DOHH2 (cell line): Measurements from ENCODE around the gene PLXND1.

Experiments
- H3F3A ChIP-seq: fragments of 200-600 bp; sonication (generic), shearing (Covaris generic); 2 replicates; pipeline ENCODE4 v1.6.0; 2016; ENCODE audit warnings: antibody characterized with exemption, mild to moderate bottlenecking; ENCODE audit not compliant: control insufficient read depth, insufficient read depth
- H3K27ac ChIP-seq: fragments of 200-600 bp; sonication (generic); 2 replicates; pipeline ENCODE4 v1.5.1; 2014; ENCODE audit warnings: low read depth, mild to moderate bottlenecking, low read length, moderate library complexity
- H3K27me3 ChIP-seq: fragments of 200-600 bp; sonication (generic); 2 replicates; pipeline ENCODE4 v1.6.1; 2014; ENCODE audit warnings: mild to moderate bottlenecking, low read length, mixed read lengths; ENCODE audit not compliant: control insufficient read depth
- H3K36me3 ChIP-seq: fragments of 200-600 bp; sonication (generic); 2 replicates; pipeline ENCODE4 v1.6.1; 2014; ENCODE audit warnings: mild to moderate bottlenecking, low read length, moderate library complexity, mixed read lengths; ENCODE audit not compliant: control insufficient read depth
- H3K4me1 ChIP-seq: fragments of 200-600 bp; sonication (generic); 2 replicates; pipeline ENCODE4 v1.6.1; 2014; ENCODE audit warnings: mild to moderate bottlenecking, low read length, mixed read lengths; ENCODE audit not compliant: control insufficient read depth
- H3K4me2 ChIP-seq: fragments of 200-600 bp; sonication (generic); 2 replicates; pipeline ENCODE4 v1.6.0; 2014; ENCODE audit warnings: mild to moderate bottlenecking, low read length, moderate library complexity
- H3K4me3 ChIP-seq: fragments of 200-600 bp; sonication (generic); 2 replicates; pipeline ENCODE4 v1.5.1; 2014; ENCODE audit warnings: mild to moderate bottlenecking, low read length, mixed read lengths
- H3K79me2 ChIP-seq: fragments of 200-600 bp; sonication (generic); 2 replicates; pipeline ENCODE4 v1.6.1; 2014; ENCODE audit warnings: mild to moderate bottlenecking, low read length, mixed read lengths; ENCODE audit not compliant: control insufficient read depth
- H3K9me2 ChIP-seq: fragments of 200-600 bp; sonication (generic); replicated peaks from 2 replicates; pipeline ENCODE4 v1.6.1; 2014; ENCODE audit warnings: mild to moderate bottlenecking, low read length, mixed read lengths; ENCODE audit not compliant: control insufficient read depth
- H3K9me3 ChIP-seq: fragments of 200-600 bp; sonication (generic); 2 replicates; pipeline ENCODE4 v1.6.1; 2014; ENCODE audit warnings: antibody characterized with exemption, low read length, mixed read lengths; ENCODE audit not compliant: control insufficient read depth, insufficient read depth
- H4K20me1 ChIP-seq: fragments of 200-600 bp; sonication (generic); 2 replicates; pipeline ENCODE4 v1.6.0; 2014; ENCODE audit warnings: low read depth, mild to moderate bottlenecking, antibody characterized with exemption, low read length, moderate library complexity; ENCODE audit not compliant: control insufficient read depth, insufficient read depth
- CTCF ChIP-seq: fragments of 200-600 bp; sonication (generic); IDR thresholded peaks from one replicate; pipeline ENCODE4 v1.5.1; 2014; ENCODE audit warnings: antibody characterized with exemption, mild to moderate bottlenecking, low read depth, low read length; ENCODE audit not compliant: poor library complexity, severe bottlenecking
- EZH2phosphoT487 ChIP-seq: fragments of 200-600 bp; sonication (generic); IDR thresholded peaks from 2 replicates; pipeline ENCODE4 v1.6.1; 2017; ENCODE audit warnings: borderline replicate concordance, mild to moderate bottlenecking, antibody characterized with exemption, low read length, moderate library complexity, mixed read lengths

Gene PLXND1

GRCh38 chr3:129567176-129567705, 39.2 kb downstream of the PLXND1 start:
- H3K4me1 ChIP-seq: no peaks in the 10 kb centered on the region
- TF ChIP-seq EZH2phosphoT487: no peak
- H3F3A ChIP-seq: no peaks in the 10 kb centered on the region
- H3K27me3 ChIP-seq: no peaks in the 10 kb centered on the region
- no peaks in the 10 kb centered on the region for H3K9me3 ChIP-seq
- no peaks in the 10 kb centered on the region for H3K9me2 ChIP-seq
- H3K4me2 ChIP-seq: no peak overlapping the region
- H3K4me3 ChIP-seq: no peak overlapping the region
- no peak overlapping the region for H3K27ac ChIP-seq
- H4K20me1 ChIP-seq: no peaks in the 10 kb centered on the region
- H3K79me2 ChIP-seq: no peaks in the 10 kb centered on the region
- no peaks in the 10 kb centered on the region for H3K36me3 ChIP-seq

DNA sequence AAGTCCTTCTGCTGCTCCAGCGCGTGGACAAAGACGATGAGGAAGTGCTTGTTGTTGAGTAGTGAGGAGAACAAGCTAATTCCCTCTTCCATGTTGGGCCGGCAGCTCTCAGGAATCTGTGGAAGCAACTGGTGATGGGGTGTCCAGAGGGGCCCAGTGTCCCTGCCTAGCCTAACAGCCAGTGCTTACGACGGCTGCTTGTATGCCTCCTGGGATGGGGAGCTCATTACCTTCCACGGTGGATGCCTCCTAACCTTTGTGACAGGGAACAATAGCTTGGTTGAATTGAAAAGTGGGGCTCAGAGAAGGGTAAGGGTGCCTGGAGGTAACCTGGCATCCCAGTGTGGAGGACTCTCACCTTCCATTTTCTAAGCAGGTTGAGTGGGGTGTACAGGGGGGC, 40.6 kb downstream of the PLXND1 start:
- H3K4me1 ChIP-seq: no peaks in the 10 kb centered on the region
- H3K4me3 ChIP-seq: no peak overlapping the region
- no peaks in the 10 kb centered on the region for H4K20me1 ChIP-seq
- TF ChIP-seq CTCF (no peak), EZH2phosphoT487 (no peak)
- no peaks in the 10 kb centered on the region for H3K79me2 ChIP-seq
- no peaks in the 10 kb centered on the region for H3K27me3 ChIP-seq
- no peaks in the 10 kb centered on the region for H3F3A ChIP-seq
- no peaks in the 10 kb centered on the region for H3K9me2 ChIP-seq
- H3K27ac ChIP-seq: no peak overlapping the region
- H3K9me3 ChIP-seq: no peaks in the 10 kb centered on the region
- no peaks in the 10 kb centered on the region for H3K36me3 ChIP-seq
- no peak overlapping the region for H3K4me2 ChIP-seq

- no peak for TF ChIP-seq CTCF
- no peak for TF ChIP-seq EZH2phosphoT487
- H3K36me3 ChIP-seq: no peaks in the 10 kb centered on the region
- no peak overlapping the region for H3K4me3 ChIP-seq
- H3K79me2 ChIP-seq: no peaks in the 10 kb centered on the region
- H3K27me3 ChIP-seq: no peaks in the 10 kb centered on the region
- H3F3A ChIP-seq: no peaks in the 10 kb centered on the region
- no peak overlapping the region for H3K4me2 ChIP-seq
- H3K9me2 ChIP-seq: no peaks in the 10 kb centered on the region
- no peaks in the 10 kb centered on the region for H4K20me1 ChIP-seq
- H3K9me3 ChIP-seq: no peaks in the 10 kb centered on the region
- peaks cover 5% of the 10 kb centered on the region; the same call in 1 of the 2 replicates for H3K4me1 ChIP-seq
- H3K27ac ChIP-seq: no peak overlapping the region
These were observed 41.4 kb downstream of the PLXND1 start for GRCh38 chr3:129564981-129565644.

GRCh38 chr3:129563850-129564535, 42.5 kb downstream of the PLXND1 start:
- Histone ChIP-seq H3K4me3 (no peak overlapping the region), H3K79me2 (no peaks in the 10 kb centered on the region), H4K20me1 (no peaks in the 10 kb centered on the region), H3K27me3 (no peaks in the 10 kb centered on the region), H3K4me2 (no peak overlapping the region), H3K9me3 (no peaks in the 10 kb centered on the region), H3K36me3 (no peaks in the 10 kb centered on the region), H3K4me1 (peaks cover 10% of the 10 kb centered on the region), H3F3A (no peaks in the 10 kb centered on the region), H3K9me2 (no peaks in the 10 kb centered on the region), H3K27ac (no peak overlapping the region)
- TF ChIP-seq CTCF (no peak), EZH2phosphoT487 (no peak)
